HEK293 (cell line): ENCODE measurements around the gene CNST.

Experiments used
- CTCF ChIA-PET: fragments of 350-600 bp; formaldehyde crosslinking; extraction: SDS; loops from one replicate; lab custom pipeline; 2021; ENCODE audit warnings: antibody characterized with exemption; lab: Yijun Ruan, JAX
- POLR2A ChIA-PET: fragments of 300-600 bp; formaldehyde crosslinking; extraction: SDS; loops from one replicate; lab custom pipeline; 2020; ENCODE audit warnings: antibody characterized with exemption, inconsistent platforms; lab: Yijun Ruan, JAX
- H3K27ac ChIP-seq: fragments of 200-500 bp; sonication (Bioruptor generic); 2 replicates; pipeline ENCODE4 v1.5.1; 2014; ENCODE audit warnings: low read depth, low read length, control low read depth, inconsistent platforms; ENCODE audit errors: extremely low read depth
- H3K36me3 ChIP-seq, 2 experiments: fragments of 200-500 bp in 1 of 2; sonication (Bioruptor generic) in 1 of 2; 1 replicate in 1 of 2; 2 replicates in 1 of 2; pipeline ENCODE4 v1.5.1; 2014 to 2017; ENCODE audit warnings: inconsistent platforms in 2 of 2, low read length in 2 of 2; ENCODE audit not compliant: control insufficient read depth in 2 of 2, insufficient read depth in 1 of 2
- H3K4me1 ChIP-seq: fragments of 200-500 bp; sonication (Bioruptor generic); 2 replicates; pipeline ENCODE4 v1.5.1; 2014; ENCODE audit warnings: mild to moderate bottlenecking, low read length, inconsistent platforms; ENCODE audit not compliant: control insufficient read depth, insufficient read depth
- H3K4me3 ChIP-seq: 2 replicates; pipeline ENCODE4 v1.5.1; 2011; ENCODE audit warnings: low read depth, mild to moderate bottlenecking, control low read depth, low read length, moderate library complexity
- H3K9me3 ChIP-seq: fragments of 200-500 bp; sonication (Bioruptor generic); 2 replicates; pipeline ENCODE4 v1.5.1; 2014; ENCODE audit warnings: low read depth, low read length, inconsistent platforms; ENCODE audit not compliant: control insufficient read depth, insufficient read depth
- FEZF1 ChIP-seq: fragments of 450-650 bp; formaldehyde crosslinking; IDR thresholded peaks from 2 replicates; pipeline ENCODE4 v1.5.1; 2016; ENCODE audit warnings: missing biosample characterization, missing genetic modification characterization
- GLI4 ChIP-seq: fragments of 450-650 bp; formaldehyde crosslinking; IDR thresholded peaks from 2 replicates; pipeline ENCODE4 v1.5.1; 2016; ENCODE audit warnings: missing biosample characterization, missing genetic modification characterization
- MZF1 ChIP-seq: fragments of 450-650 bp; formaldehyde crosslinking; IDR thresholded peaks from 2 replicates; pipeline ENCODE4 v1.5.1; 2017; ENCODE audit warnings: missing biosample characterization, missing genetic modification characterization, borderline replicate concordance
- ZBTB1 ChIP-seq: fragments of 450-650 bp; formaldehyde crosslinking; IDR thresholded peaks from 2 replicates; pipeline ENCODE4 v1.5.1; 2016; ENCODE audit warnings: missing biosample characterization, missing genetic modification characterization
- ZNF112 ChIP-seq: fragments of 450-650 bp; formaldehyde crosslinking; IDR thresholded peaks from 2 replicates; pipeline ENCODE4 v1.5.0; 2017; ENCODE audit warnings: missing biosample characterization, missing genetic modification characterization
- ZNF157 ChIP-seq: fragments of 450-650 bp; formaldehyde crosslinking; IDR thresholded peaks from 2 replicates; pipeline ENCODE4 v1.5.1; 2016; ENCODE audit warnings: missing biosample characterization, missing genetic modification characterization
- ZNF16 ChIP-seq: fragments of 450-650 bp; formaldehyde crosslinking; IDR thresholded peaks from 2 replicates; pipeline ENCODE4 v1.5.1; 2016; ENCODE audit warnings: low read depth, missing biosample characterization, missing genetic modification characterization
- ZNF169 ChIP-seq: fragments of 450-650 bp; formaldehyde crosslinking; IDR thresholded peaks from 2 replicates; pipeline ENCODE4 v1.5.1; 2016; ENCODE audit warnings: missing biosample characterization, missing genetic modification characterization
- ZNF214 ChIP-seq: fragments of 450-650 bp; formaldehyde crosslinking; IDR thresholded peaks from 2 replicates; pipeline ENCODE4 v1.5.1; 2017; ENCODE audit warnings: missing biosample characterization, mild to moderate bottlenecking, missing genetic modification characterization, borderline replicate concordance
- ZNF324 ChIP-seq: fragments of 450-650 bp; formaldehyde crosslinking; IDR thresholded peaks from 2 replicates; pipeline ENCODE4 v1.5.1; 2016; ENCODE audit warnings: missing biosample characterization, missing genetic modification characterization
- ZNF521 ChIP-seq: fragments of 450-650 bp; formaldehyde crosslinking; IDR thresholded peaks from 2 replicates; pipeline ENCODE4 v1.5.1; 2017; ENCODE audit warnings: missing biosample characterization, mild to moderate bottlenecking, missing genetic modification characterization
- ZNF544 ChIP-seq: fragments of 450-650 bp; formaldehyde crosslinking; IDR thresholded peaks from 2 replicates; pipeline ENCODE4 v1.5.0; 2017; ENCODE audit warnings: missing biosample characterization, missing genetic modification characterization
- ZNF561 ChIP-seq: fragments of 450-650 bp; IDR thresholded peaks from 2 replicates; pipeline ENCODE4 v1.5.1; 2018; ENCODE audit warnings: missing biosample characterization, missing genetic modification characterization, borderline replicate concordance
- ZNF571 ChIP-seq: fragments of 450-650 bp; formaldehyde crosslinking; IDR thresholded peaks from 2 replicates; pipeline ENCODE4 v1.5.0; 2017; ENCODE audit warnings: missing biosample characterization, missing genetic modification characterization
- ZNF610 ChIP-seq: fragments of 450-650 bp; formaldehyde crosslinking; IDR thresholded peaks from 2 replicates; pipeline ENCODE4 v1.5.1; 2016; ENCODE audit warnings: missing biosample characterization, missing genetic modification characterization, borderline replicate concordance
- ZNF621 ChIP-seq: fragments of 450-650 bp; formaldehyde crosslinking; IDR thresholded peaks from 2 replicates; pipeline ENCODE4 v1.5.1; 2017; ENCODE audit warnings: missing biosample characterization, missing genetic modification characterization
- ZNF629 ChIP-seq: fragments of 450-650 bp; formaldehyde crosslinking; IDR thresholded peaks from 2 replicates; pipeline ENCODE4 v1.5.1; 2017; ENCODE audit warnings: missing biosample characterization, missing genetic modification characterization
- ZNF660 ChIP-seq: fragments of 450-650 bp; IDR thresholded peaks from 2 replicates; pipeline ENCODE4 v1.5.1; 2018; ENCODE audit warnings: missing biosample characterization, mild to moderate bottlenecking, missing genetic modification characterization
- ZNF692 ChIP-seq: fragments of 450-650 bp; formaldehyde crosslinking; IDR thresholded peaks from 2 replicates; pipeline ENCODE4 v1.5.1; 2016; ENCODE audit warnings: missing biosample characterization, missing genetic modification characterization
- ZNF76 ChIP-seq: fragments of 450-650 bp; formaldehyde crosslinking; IDR thresholded peaks from 2 replicates; pipeline ENCODE4; 2016; ENCODE audit warnings: low read depth, missing biosample characterization, missing genetic modification characterization, borderline replicate concordance
- ZNF843 ChIP-seq: fragments of 450-650 bp; formaldehyde crosslinking; IDR thresholded peaks from 2 replicates; pipeline ENCODE4 v1.5.1; 2016; ENCODE audit warnings: missing biosample characterization, missing genetic modification characterization
- TF ChIP-seq, protein P1 (sequence below): fragments of 450-650 bp; formaldehyde crosslinking; IDR thresholded peaks from 2 replicates; pipeline ENCODE4 v1.5.1; 2017; ENCODE audit warnings: missing biosample characterization, missing genetic modification characterization
- TF ChIP-seq, protein P2 (sequence below): fragments of 450-650 bp; formaldehyde crosslinking; conservative IDR thresholded peaks from 2 replicates; pipeline ENCODE4 v1.5.1; 2016; ENCODE audit warnings: low read depth, missing biosample characterization, missing genetic modification characterization
- TF ChIP-seq, protein P3 (sequence below): fragments of 450-650 bp; formaldehyde crosslinking; optimal IDR thresholded peaks from 2 replicates; pipeline ENCODE3; 2016; ENCODE audit warnings: missing biosample characterization, mild to moderate bottlenecking, missing genetic modification characterization
- TF ChIP-seq, protein P4 (sequence below): fragments of 450-650 bp; formaldehyde crosslinking; IDR thresholded peaks from 2 replicates; pipeline ENCODE4 v1.5.1; 2016; ENCODE audit warnings: missing biosample characterization, missing genetic modification characterization

CNST gene

DNA sequence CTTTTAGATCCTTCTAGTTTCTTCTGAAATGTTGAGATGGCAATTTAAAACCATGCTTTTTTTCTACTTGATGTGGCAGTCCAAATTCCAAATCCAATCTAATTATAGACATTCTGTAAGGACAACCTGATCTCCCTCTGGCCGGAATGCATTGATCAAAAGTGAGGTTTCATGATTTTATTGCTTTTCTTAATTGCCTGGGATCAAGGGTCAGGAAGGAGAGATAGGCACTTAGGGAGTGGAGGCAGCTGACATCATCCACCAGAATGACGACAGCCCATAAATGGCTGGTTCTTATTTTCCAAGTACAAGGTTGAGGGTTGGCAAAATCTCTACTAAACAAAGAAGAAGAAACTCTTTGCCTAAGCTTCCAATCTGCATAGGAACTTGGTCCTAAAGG lies 111.6 kb downstream of the CNST start (continued):
- TF ChIP-seq ZNF692 (tag by site-specific recombination): no peak
- peak; percentile 71 for TF ChIP-seq ZNF629 (tag by site-specific recombination)
- no peak for TF ChIP-seq ZNF621 (tag by site-specific recombination)
- no peak for TF ChIP-seq ZNF76
- no peak for TF ChIP-seq ZNF660 (tag by site-specific recombination)
- TF ChIP-seq FEZF1: peak; percentile 52
- TF ChIP-seq ZNF544 (tag by site-specific recombination): no peak
- TF ChIP-seq, protein P1, sequence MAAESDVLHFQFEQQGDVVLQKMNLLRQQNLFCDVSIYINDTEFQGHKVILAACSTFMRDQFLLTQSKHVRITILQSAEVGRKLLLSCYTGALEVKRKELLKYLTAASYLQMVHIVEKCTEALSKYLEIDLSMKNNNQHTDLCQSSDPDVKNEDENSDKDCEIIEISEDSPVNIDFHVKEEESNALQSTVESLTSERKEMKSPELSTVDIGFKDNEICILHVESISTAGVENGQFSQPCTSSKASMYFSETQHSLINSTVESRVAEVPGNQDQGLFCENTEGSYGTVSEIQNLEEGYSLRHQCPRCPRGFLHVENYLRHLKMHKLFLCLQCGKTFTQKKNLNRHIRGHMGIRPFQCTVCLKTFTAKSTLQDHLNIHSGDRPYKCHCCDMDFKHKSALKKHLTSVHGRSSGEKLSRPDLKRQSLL (tag by site-specific recombination): no peak
- TF ChIP-seq ZNF843: 0 out of 2 replicates have a peak, but pooled peaks have one; percentile 30
- TF ChIP-seq, protein P2, sequence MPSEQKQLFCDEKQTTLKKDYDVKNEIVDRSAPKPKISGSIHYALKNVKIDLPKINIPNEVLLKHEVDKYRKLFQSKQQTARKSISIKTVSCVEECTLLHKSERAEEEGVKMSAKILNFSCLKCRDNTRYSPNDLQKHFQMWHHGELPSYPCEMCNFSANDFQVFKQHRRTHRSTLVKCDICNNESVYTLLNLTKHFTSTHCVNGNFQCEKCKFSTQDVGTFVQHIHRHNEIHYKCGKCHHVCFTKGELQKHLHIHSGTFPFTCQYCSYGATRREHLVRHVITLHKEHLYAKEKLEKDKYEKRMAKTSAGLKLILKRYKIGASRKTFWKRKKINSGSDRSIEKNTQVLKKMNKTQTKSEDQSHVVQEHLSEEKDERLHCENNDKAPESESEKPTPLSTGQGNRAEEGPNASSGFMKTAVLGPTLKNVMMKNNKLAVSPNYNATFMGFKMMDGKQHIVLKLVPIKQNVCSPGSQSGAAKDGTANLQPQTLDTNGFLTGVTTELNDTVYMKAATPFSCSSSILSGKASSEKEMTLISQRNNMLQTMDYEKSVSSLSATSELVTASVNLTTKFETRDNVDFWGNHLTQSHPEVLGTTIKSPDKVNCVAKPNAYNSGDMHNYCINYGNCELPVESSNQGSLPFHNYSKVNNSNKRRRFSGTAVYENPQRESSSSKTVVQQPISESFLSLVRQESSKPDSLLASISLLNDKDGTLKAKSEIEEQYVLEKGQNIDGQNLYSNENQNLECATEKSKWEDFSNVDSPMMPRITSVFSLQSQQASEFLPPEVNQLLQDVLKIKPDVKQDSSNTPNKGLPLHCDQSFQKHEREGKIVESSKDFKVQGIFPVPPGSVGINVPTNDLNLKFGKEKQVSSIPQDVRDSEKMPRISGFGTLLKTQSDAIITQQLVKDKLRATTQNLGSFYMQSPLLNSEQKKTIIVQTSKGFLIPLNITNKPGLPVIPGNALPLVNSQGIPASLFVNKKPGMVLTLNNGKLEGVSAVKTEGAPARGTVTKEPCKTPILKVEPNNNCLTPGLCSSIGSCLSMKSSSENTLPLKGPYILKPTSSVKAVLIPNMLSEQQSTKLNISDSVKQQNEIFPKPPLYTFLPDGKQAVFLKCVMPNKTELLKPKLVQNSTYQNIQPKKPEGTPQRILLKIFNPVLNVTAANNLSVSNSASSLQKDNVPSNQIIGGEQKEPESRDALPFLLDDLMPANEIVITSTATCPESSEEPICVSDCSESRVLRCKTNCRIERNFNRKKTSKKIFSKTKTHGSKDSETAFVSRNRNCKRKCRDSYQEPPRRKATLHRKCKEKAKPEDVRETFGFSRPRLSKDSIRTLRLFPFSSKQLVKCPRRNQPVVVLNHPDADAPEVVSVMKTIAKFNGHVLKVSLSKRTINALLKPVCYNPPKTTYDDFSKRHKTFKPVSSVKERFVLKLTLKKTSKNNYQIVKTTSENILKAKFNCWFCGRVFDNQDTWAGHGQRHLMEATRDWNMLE (tag by site-specific recombination): no peak

DNA sequence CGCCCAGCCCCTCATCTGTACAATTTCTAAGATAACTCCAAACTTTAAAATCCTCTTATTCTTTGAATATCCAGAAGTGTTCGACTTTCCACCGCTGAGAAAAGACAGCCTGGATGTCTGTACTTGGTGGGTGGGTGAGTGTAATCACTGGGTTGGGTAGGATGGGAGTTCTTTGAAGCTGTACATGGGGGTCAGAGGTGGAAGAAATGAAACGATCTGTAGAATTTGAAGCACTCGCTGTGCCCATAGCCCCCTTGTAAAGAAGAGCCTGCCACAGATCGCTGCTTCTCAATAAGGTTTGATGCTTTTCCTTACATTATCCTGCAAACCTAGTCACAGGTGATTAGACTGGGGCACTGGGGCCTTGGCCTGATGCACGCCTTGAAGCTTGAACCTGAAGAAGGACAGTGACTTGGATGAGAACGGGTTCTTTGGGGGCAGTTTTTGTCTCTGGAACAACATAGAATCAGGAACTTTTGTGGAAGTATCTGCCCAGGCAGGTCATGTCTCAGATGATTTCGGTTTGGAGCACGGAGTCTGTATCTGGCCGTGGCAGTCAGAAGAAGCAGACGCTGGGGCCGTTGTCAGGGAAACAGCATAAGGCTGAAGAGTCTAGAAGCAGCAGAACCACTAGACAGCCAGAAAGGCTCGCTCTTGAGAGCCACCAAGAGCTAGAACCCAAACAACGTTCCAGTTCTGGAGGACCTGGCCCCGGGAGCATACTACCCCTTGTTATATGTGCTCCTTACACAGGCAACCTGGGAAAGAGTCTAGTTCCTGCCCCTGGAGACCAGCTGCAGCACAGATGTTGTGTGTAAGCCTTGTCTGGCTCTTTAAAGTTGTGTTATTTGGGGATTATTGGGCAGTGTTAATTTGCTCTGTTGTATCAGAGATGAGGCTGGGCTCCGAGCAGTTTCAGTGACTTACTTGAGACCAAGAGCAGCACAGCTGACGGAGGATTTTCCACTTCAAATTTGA lies 112.8 kb downstream of the CNST start:
- Histone ChIP-seq H3K9me3 (no peaks in the 10 kb centered on the region), H3K4me1 (no peaks in the 10 kb centered on the region), H3K27ac (no peak overlapping the region), H3K36me3 (no peaks in the 10 kb centered on the region), H3K4me3 (no peak overlapping the region)
- POLR2A ChIA-PET: no interaction called here
- no peak for TF ChIP-seq GLI4 (tag by site-specific recombination)
- TF ChIP-seq, protein P3, sequence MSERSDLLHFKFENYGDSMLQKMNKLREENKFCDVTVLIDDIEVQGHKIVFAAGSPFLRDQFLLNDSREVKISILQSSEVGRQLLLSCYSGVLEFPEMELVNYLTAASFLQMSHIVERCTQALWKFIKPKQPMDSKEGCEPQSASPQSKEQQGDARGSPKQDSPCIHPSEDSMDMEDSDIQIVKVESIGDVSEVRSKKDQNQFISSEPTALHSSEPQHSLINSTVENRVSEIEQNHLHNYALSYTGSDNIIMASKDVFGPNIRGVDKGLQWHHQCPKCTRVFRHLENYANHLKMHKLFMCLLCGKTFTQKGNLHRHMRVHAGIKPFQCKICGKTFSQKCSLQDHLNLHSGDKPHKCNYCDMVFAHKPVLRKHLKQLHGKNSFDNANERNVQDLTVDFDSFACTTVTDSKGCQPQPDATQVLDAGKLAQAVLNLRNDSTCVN (tag by site-specific recombination): no peak
- TF ChIP-seq MZF1 (tag by site-specific recombination): no peak
- TF ChIP-seq ZNF561: no peak
- TF ChIP-seq ZNF214 (tag by site-specific recombination): no peak
- TF ChIP-seq, protein P4, sequence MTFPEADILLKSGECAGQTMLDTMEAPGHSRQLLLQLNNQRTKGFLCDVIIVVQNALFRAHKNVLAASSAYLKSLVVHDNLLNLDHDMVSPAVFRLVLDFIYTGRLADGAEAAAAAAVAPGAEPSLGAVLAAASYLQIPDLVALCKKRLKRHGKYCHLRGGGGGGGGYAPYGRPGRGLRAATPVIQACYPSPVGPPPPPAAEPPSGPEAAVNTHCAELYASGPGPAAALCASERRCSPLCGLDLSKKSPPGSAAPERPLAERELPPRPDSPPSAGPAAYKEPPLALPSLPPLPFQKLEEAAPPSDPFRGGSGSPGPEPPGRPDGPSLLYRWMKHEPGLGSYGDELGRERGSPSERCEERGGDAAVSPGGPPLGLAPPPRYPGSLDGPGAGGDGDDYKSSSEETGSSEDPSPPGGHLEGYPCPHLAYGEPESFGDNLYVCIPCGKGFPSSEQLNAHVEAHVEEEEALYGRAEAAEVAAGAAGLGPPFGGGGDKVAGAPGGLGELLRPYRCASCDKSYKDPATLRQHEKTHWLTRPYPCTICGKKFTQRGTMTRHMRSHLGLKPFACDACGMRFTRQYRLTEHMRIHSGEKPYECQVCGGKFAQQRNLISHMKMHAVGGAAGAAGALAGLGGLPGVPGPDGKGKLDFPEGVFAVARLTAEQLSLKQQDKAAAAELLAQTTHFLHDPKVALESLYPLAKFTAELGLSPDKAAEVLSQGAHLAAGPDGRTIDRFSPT (tag by site-specific recombination): no peak
- no peak for TF ChIP-seq ZNF157 (tag by site-specific recombination)
- TF ChIP-seq ZNF610 (tag by site-specific recombination): no peak
- no peak for TF ChIP-seq ZBTB1 (tag by site-specific recombination)
- no peak for TF ChIP-seq ZNF169
- TF ChIP-seq ZNF571 (tag by site-specific recombination): no peak
- TF ChIP-seq ZNF521 (tag by site-specific recombination): no peak
- no peak for TF ChIP-seq ZNF324 (tag by site-specific recombination)
- TF ChIP-seq ZNF112: no peak
- no peak for TF ChIP-seq ZNF16 (tag by site-specific recombination)
- CTCF ChIA-PET: interaction anchor here (1.9 kb wide), 1 partner anchor 11 kb away, joined by 4 read pairs; no protein-coding TSS in a partner anchor
